Stomach (tissue), 9 donors: ENCODE results near the gene RAB8B. TPM values are rescaled to one million over a fixed set of nuclear protein-coding genes. Genes with fewer than 3 reads are reported as not detected.

ENCODE experiments used
- DNase-seq, 2 donors: peaks; one replicate each; pipeline versions ENCODE4 v3.0.0 to v3.0.0-alpha.2; 2013 to 2019
- H3K27ac ChIP-seq, 5 donors: fragments of 200-600 bp in 4 of 5; sonication (generic) in 4 of 5; one replicate each; pipeline ENCODE4 v1.5.1; 2013 to 2019; ENCODE audit warnings: mild to moderate bottlenecking in 1 of 5, moderate library complexity in 1 of 5
- H3K27me3 ChIP-seq, 3 donors: fragments of 200-600 bp; sonication (generic); one replicate each; pipeline ENCODE4 v1.5.1; 2017 to 2019; ENCODE audit warnings: mixed run types in 1 of 3
- H3K36me3 ChIP-seq, 4 donors: fragments of 200-600 bp; sonication (generic); 1 replicate in 3 of 4; 2 replicates in 1 of 4; pipeline ENCODE4 v1.5.1; 2016 to 2019
- H3K4me1 ChIP-seq, 4 donors: fragments of 200-600 bp; sonication (generic); one replicate each; pipeline ENCODE4 v1.5.1; 2016 to 2019
- H3K4me3 ChIP-seq, 4 donors: fragments of 200-600 bp; sonication (generic) in 3 of 4; one replicate each; pipeline ENCODE4 v1.5.1; 2016 to 2019; ENCODE audit warnings: mild to moderate bottlenecking in 1 of 4
- H3K9me3 ChIP-seq, 4 donors: fragments of 200-600 bp; sonication (generic); one replicate each; pipeline ENCODE4 v1.5.1; 2016 to 2019
- EP300 ChIP-seq: sonication (generic); formaldehyde crosslinking; IDR thresholded peaks from one replicate; pipeline ENCODE4 v1.6.1; 2017; ENCODE audit warnings: antibody characterized with exemption
- POLR2A ChIP-seq, 4 donors: fragments of 450-650 bp; IDR thresholded peaks; one replicate each; pipeline ENCODE4 v1.6.1; 2016; ENCODE audit warnings: antibody characterized with exemption in 4 of 4, control low read depth in 2 of 4, mild to moderate bottlenecking in 1 of 4, moderate library complexity in 1 of 4
- POLR2AphosphoS5 ChIP-seq, 3 donors: sonication (generic); formaldehyde crosslinking; IDR thresholded peaks; one replicate each; pipeline ENCODE4 v1.6.1; 2016; ENCODE audit warnings: antibody characterized with exemption in 3 of 3
- WGBS, 5 donors: extraction: QIAGEN DNeasy Blood & Tissue Kit in 3 of 5; methylation state at CpG; one replicate each; pipeline versions ENCODE4 v1.1.5 to v1.1.7; 2013 to 2018; 5-methylcytosine and 5-hydroxymethylcytosine counted together
- intact Hi-C: fragments of 100-400 bp; cut with DNase I; formaldehyde crosslinking; loops from one replicate; pipeline ENCODE4 v1.15.1; 2023; ENCODE audit warnings: low total_unique reads
- polyA plus RNA-seq, 3 donors: library from polyadenylated mRNA; stranded (reverse); fragments of 200-250 nt; gene quantifications; one replicate each; pipeline ENCODE4 v1.2.3, GENCODE V29; 2013
- total RNA-seq, 5 donors: library from RNA; depleted of rRNA; stranded (reverse); fragments of >200 nt; gene quantifications; one replicate each; pipeline versions ENCODE4 v1.1.0 to v1.2.3, GENCODE V29; 2014 to 2016
- TF ChIP-seq, protein P1 (sequence below), 7 experiments: fragments of 450-650 bp in 4 of 7; fragments of 200-600 bp in 3 of 7; sonication (generic) in 3 of 7; IDR thresholded peaks; one replicate each; pipeline ENCODE4 v1.5.1; 2016 to 2019; ENCODE audit warnings: antibody characterized with exemption in 7 of 7, control low read depth in 2 of 7, mild to moderate bottlenecking in 1 of 7
- donor health status: healthy with polysubstance abuse.
- donor health status: Bipolar disorder and iron deficiency.
- donor health status: healthy.

RAB8B gene
- total and polyA plus RNA-seq, 8 donors: 2.0 to 103 (median 13.5) TPM

DNA sequence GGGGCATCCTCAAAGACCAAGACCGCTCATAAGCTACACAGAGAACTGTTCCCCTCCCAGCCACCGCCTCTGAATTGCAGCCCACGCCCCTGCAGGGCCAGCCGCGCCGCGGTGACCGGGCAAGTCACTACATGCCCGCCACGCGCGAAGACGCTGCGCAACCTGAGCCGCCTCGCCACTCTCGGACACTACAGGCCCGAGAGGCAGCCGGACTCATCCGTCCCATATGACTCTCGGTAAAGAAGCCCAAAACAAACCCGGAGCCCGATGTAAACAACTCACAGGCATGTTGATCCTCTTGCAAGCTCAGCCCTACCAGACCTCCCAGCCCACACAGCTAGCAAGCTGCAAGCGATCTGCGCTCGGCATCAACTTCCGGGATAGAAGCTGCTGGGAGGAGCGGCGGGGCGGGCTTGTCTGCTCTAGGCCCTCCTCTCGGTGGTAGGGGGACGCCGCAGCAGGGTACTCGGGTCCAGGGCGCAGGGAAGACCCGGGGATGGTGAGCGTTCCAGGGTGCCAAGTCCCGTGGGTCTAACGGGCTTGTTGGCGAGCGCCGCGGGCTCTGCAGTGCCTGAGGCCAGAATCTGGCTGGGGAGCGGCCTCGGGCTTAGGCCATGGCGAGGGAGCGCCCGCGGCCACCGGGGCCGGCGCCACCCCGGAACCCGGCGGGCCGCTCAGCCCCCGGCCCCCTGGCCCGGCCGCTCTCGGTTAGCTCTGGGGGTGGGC lies 32.1 kb upstream of the RAB8B start, which contains the start of gene RPS27L:
TSS of gene RPS27L (minus strand) at position 360 of the 726 bp plus-strand sequence. CDS start at position 288, 72 bp downstream.
- Histone ChIP-seq H3K4me1 (peaks cover 12 to 35% (median 22%) of the 10 kb centered on the region in 4 donors), H3K36me3 (peaks cover 18 to 32% (median 31%) of the 10 kb centered on the region in 4 donors), H3K27me3 (no peaks in the 10 kb centered on the region), H3K9me3 (no peaks in the 10 kb centered on the region), H3K4me3 (peak within 1 kb of the TSS; percentile 78 to 84 (median 82)), H3K27ac (peak within 1 kb of the TSS; percentile 92 to 98 (median 96))
- intact Hi-C loops: no loop called here
- DNase-seq: peak; percentile 92 to 97
- WGBS, 5 donors: 0 to 1% (median 1%) methylated on average over 34 to 60 of the region's 60 CpGs
- TF ChIP-seq EP300: no peak
- peak; percentile 50 to 97 (median 95) for TF ChIP-seq POLR2AphosphoS5 (IDR thresholded peaks at IDR 0.05)
- TF ChIP-seq POLR2A (IDR thresholded peaks at IDR 0.05): peak in 2 of 4 donors; percentile 36 to 72

DNA sequence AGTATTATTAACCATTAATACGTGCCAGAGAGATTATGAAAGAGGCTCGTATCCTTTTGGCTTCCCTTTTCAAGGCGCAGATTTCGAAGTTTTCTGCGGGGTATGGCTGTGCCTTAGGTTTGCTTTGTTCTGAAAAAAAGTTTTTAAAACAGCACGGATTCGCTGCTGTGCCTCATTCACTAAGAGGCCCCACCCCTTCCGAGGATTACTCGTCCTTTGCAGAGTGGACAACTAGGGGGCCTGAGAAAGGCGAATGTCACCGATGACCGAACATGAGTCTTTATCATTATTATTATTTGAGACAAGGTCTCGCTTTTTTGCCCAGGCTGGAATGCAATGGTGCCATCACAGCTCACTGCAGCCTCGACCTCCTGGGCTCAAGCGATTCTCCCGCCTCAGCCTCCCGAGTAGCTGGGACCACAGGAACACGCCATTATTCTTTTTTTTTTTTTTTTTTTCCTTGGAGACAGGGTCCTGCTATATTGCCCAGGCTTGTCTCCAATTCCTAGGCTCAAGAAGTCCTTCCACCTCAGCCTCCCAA lies 31.4 kb upstream of the RAB8B start:
- intact Hi-C loops: no loop called here
- WGBS, 5 donors: 6 to 12% (median 8%) methylated on average over 18 of the region's 18 CpGs
- TF ChIP-seq EP300 (no peak), POLR2A (IDR thresholded peaks at IDR 0.05) (no peak), POLR2AphosphoS5 (IDR thresholded peaks at IDR 0.05) (no peak)
- TF ChIP-seq, protein P1, sequence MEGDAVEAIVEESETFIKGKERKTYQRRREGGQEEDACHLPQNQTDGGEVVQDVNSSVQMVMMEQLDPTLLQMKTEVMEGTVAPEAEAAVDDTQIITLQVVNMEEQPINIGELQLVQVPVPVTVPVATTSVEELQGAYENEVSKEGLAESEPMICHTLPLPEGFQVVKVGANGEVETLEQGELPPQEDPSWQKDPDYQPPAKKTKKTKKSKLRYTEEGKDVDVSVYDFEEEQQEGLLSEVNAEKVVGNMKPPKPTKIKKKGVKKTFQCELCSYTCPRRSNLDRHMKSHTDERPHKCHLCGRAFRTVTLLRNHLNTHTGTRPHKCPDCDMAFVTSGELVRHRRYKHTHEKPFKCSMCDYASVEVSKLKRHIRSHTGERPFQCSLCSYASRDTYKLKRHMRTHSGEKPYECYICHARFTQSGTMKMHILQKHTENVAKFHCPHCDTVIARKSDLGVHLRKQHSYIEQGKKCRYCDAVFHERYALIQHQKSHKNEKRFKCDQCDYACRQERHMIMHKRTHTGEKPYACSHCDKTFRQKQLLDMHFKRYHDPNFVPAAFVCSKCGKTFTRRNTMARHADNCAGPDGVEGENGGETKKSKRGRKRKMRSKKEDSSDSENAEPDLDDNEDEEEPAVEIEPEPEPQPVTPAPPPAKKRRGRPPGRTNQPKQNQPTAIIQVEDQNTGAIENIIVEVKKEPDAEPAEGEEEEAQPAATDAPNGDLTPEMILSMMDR (IDR thresholded peaks at IDR 0.05): no peak
- Histone ChIP-seq H3K27ac (peak overlapping the region; percentile 92 to 98 (median 96)), H3K4me1 (peaks cover 12 to 35% (median 22%) of the 10 kb centered on the region in 4 donors), H3K27me3 (no peaks in the 10 kb centered on the region), H3K9me3 (no peaks in the 10 kb centered on the region), H3K36me3 (peaks cover 11 to 26% (median 25%) of the 10 kb centered on the region in 4 donors), H3K4me3 (peak overlapping the region; percentile 78 to 84 (median 82))
- peak; percentile 31 to 85 for DNase-seq

DNA sequence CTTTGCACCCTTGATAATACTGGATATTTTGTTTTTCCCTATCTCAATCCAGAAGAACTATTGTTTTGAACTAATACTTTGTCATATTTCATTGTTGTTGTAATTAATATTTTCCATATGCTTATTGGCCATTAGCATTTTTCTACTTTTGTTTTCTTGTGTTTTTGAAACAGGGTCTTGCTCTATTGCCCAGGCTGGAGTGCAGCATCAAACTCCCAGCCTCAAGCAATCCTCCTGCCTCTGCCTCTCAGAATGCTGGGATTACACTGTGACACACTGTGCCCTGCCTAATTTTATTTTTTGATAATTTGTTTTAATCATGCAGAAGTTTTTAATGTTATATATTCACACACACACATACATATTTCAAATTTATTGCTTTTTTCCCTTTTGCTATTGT lies 28.8 kb upstream of the RAB8B start:
- H3K36me3 ChIP-seq: no peaks in the 10 kb centered on the region
- no peaks in the 10 kb centered on the region for H3K27me3 ChIP-seq
- TF ChIP-seq, protein P1 (IDR thresholded peaks at IDR 0.05): no peak
- TF ChIP-seq EP300: no peak
- TF ChIP-seq POLR2AphosphoS5 (IDR thresholded peaks at IDR 0.05): no peak
- TF ChIP-seq POLR2A (IDR thresholded peaks at IDR 0.05): no peak
- peaks cover 2 to 16% (median 12%) of the 10 kb centered on the region in 4 donors for H3K4me1 ChIP-seq
- H3K4me3 ChIP-seq: no peak overlapping the region
- H3K27ac ChIP-seq: no peak overlapping the region
- no peak for DNase-seq
- no peaks in the 10 kb centered on the region for H3K9me3 ChIP-seq
- intact Hi-C loops: no loop called here

DNA sequence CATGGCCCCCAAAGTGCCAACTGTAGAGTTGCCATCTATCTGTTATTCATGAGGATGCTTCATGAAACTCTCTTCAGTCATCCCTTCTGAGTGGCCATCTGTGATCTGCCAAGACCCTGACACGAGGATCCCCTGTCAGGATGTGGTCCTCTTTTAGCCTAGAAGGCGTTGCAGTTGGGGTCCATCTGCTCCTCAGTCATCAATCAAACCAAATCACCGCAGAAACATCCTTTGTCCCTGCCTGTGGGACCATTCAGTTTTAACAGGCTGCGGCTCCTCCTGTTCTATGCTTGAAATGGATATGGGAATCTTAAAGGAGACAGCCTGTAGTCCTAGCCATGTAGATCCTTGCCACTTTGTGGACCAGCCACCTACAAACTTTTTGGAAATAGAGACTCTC lies 26.2 kb upstream of the RAB8B start:
- no peaks in the 10 kb centered on the region for H3K9me3 ChIP-seq
- H3K4me3 ChIP-seq: no peak overlapping the region
- H3K36me3 ChIP-seq: no peaks in the 10 kb centered on the region
- peaks cover 0 to 5% (median 5%) of the 10 kb centered on the region in 4 donors for H3K4me1 ChIP-seq
- DNase-seq: no peak
- TF ChIP-seq POLR2A (IDR thresholded peaks at IDR 0.05) (no peak), POLR2AphosphoS5 (IDR thresholded peaks at IDR 0.05) (no peak), EP300 (no peak)
- TF ChIP-seq, protein P1 (IDR thresholded peaks at IDR 0.05): no peak
- no peaks in the 10 kb centered on the region for H3K27me3 ChIP-seq
- intact Hi-C loops: no loop called here
- 83 to 91% (median 86%) methylated on average over 4 of the region's 4 CpGs for WGBS, 5 donors
- H3K27ac ChIP-seq: no peak overlapping the region
